K562 (cell line): Measurements from ENCODE around the gene PIK3R1. TPM values are rescaled to one million over a fixed set of nuclear protein-coding genes. Genes with fewer than 3 reads are reported as not detected.

Source experiments
- ARID3A ChIP-seq: IDR thresholded peaks from 2 replicates; pipeline ENCODE4 v1.6.1; 2012; ENCODE audit warnings: low read depth, low read length, improper control_type of control experiment, borderline replicate concordance
- CREBBP ChIP-seq: IDR thresholded peaks from one replicate; pipeline ENCODE4 v1.6.1; 2012; ENCODE audit warnings: low read depth, mild to moderate bottlenecking, control low read depth, inconsistent platforms, low read length
- DEAF1 ChIP-seq: fragments of 450-650 bp; formaldehyde crosslinking; IDR thresholded peaks from 2 replicates; pipeline ENCODE4 v1.4.0; 2020; ENCODE audit warnings: mild to moderate bottlenecking, moderate library complexity
- ETV5 ChIP-seq: sonication (generic); formaldehyde crosslinking; IDR thresholded peaks from 2 replicates; pipeline ENCODE4 v1.4.0; 2020; ENCODE audit warnings: low read depth, mild to moderate bottlenecking, missing genetic modification reagents
- FOXJ2 ChIP-seq: fragments of 200-800 bp; sonication (Bioruptor generic); IDR thresholded peaks from 2 replicates; pipeline ENCODE4 v1.6.1; 2016; ENCODE audit warnings: missing genetic modification characterization, missing compliant biosample characterization
- KLF13 ChIP-seq: fragments of 450-650 bp; IDR thresholded peaks from 2 replicates; pipeline ENCODE4 v1.6.1; 2016; ENCODE audit warnings: missing genetic modification characterization, low read depth, mild to moderate bottlenecking, missing compliant biosample characterization, moderate library complexity, borderline replicate concordance
- MTA1 ChIP-seq: fragments of 450-650 bp; IDR thresholded peaks from 2 replicates; pipeline ENCODE4 v1.6.1; 2017; ENCODE audit warnings: borderline replicate concordance
- MXI1 ChIP-seq: IDR thresholded peaks from 2 replicates; pipeline ENCODE4 v1.6.1; 2011; ENCODE audit warnings: low read depth, mild to moderate bottlenecking, improper control_type of control experiment, low read length
- NR2C2 ChIP-seq, 2 experiments: fragments of 200-800 bp in 1 of 2; sonication (Bioruptor generic) in 1 of 2; sonication (generic) in 1 of 2; formaldehyde crosslinking in 1 of 2; IDR thresholded peaks; 2 replicates each; pipeline versions ENCODE4 v1.6.1 to v1.8.0; 2016 to 2022; ENCODE audit warnings: mild to moderate bottlenecking in 1 of 2, missing compliant biosample characterization in 1 of 2, missing genetic modification characterization in 1 of 2, missing genetic modification reagents in 1 of 2
- PCBP1 ChIP-seq: fragments of 200-400 bp; formaldehyde crosslinking; IDR thresholded peaks from 2 replicates; pipeline ENCODE4 v1.6.1; 2018; ENCODE audit warnings: mild to moderate bottlenecking, low read depth, low read length; ENCODE audit not compliant: poor library complexity, severe bottlenecking
- PHF8 ChIP-seq: fragments of 200-600 bp; sonication (generic); IDR thresholded peaks from 2 replicates; pipeline ENCODE4 v1.6.1; 2012; ENCODE audit warnings: mixed run types, mild to moderate bottlenecking, inconsistent platforms, low read length, moderate library complexity, borderline replicate concordance
- RFX5 ChIP-seq: IDR thresholded peaks from 2 replicates; pipeline ENCODE4 v1.6.1; 2011; ENCODE audit warnings: low read depth, mild to moderate bottlenecking, improper control_type of control experiment, low read length
- SMAD4 ChIP-seq: fragments of 250-450 bp; sonication (Bioruptor Pico); conservative IDR thresholded peaks from 2 replicates; pipeline ENCODE4 v1.8.0; 2021; ENCODE audit warnings: inconsistent platforms, mild to moderate bottlenecking, moderate library complexity
- WHSC1 ChIP-seq: IDR thresholded peaks from one replicate; pipeline ENCODE4 v1.6.1; 2012; ENCODE audit warnings: low read length, control low read depth, inconsistent platforms
- ZNF408 ChIP-seq: fragments of 250-450 bp; sonication (Bioruptor Pico); IDR thresholded peaks from 2 replicates; pipeline ENCODE4 v1.4.0; 2020; ENCODE audit warnings: low read depth, mild to moderate bottlenecking, moderate library complexity
- ZNF57 ChIP-seq: fragments of 450-650 bp; formaldehyde crosslinking; IDR thresholded peaks from 2 replicates; pipeline ENCODE4 v1.4.0; 2020; ENCODE audit warnings: mild to moderate bottlenecking, moderate library complexity
- ZNF79 ChIP-seq: fragments of 250-450 bp; sonication (Bioruptor Pico); IDR thresholded peaks from 2 replicates; pipeline ENCODE4 v1.4.0; 2020; ENCODE audit warnings: low read depth, mild to moderate bottlenecking, moderate library complexity
- ZSCAN29 ChIP-seq: fragments of 450-650 bp; IDR thresholded peaks from 2 replicates; pipeline ENCODE4 v1.6.1; 2017
- polyA plus RNA-seq, 8 experiments: library from polyadenylated mRNA; depleted of rRNA in 4 of 8; stranded (reverse) in 5 of 8; unstranded in 3 of 8; fragments of >200 nt; fragmentation: Nextera tagmentation in 2 of 8; fragmentation: Illumina TruSeq in 1 of 8; extraction: Ambion mirVana in 2 of 8; extraction: Trizol in 1 of 8; gene quantifications; 2 replicates each; pipeline versions ENCODE4 v1.2.1 to v1.2.3, GENCODE V29; 2011 to 2014; ENCODE audit warnings: inconsistent platforms in 1 of 8, missing spikeins in 1 of 8
- total RNA-seq, 7 experiments: library from RNA; depleted of rRNA in 6 of 7; stranded (reverse); fragments of >200 nt in 6 of 7; fragmentation: Illumina TruSeq in 2 of 7; extraction: Trizol in 2 of 7; gene quantifications; 2 replicates each; pipeline versions ENCODE4 v1.2.1 to v1.2.3, GENCODE V29; 2011 to 2021; ENCODE audit warnings: low replicate concordance in 1 of 7
- TF ChIP-seq, protein P1 (sequence below): fragments of 450-650 bp; IDR thresholded peaks from 2 replicates; pipeline ENCODE4 v1.6.1; 2016; ENCODE audit warnings: low read depth, mild to moderate bottlenecking, moderate library complexity
- TF ChIP-seq, protein P2 (sequence below), 2 experiments: fragments of 450-650 bp in 1 of 2; sonication (generic) in 1 of 2; formaldehyde crosslinking; conservative IDR thresholded peaks; 2 replicates each; pipeline versions ENCODE4 v1.4.0 to v1.8.1; 2020 to 2022; ENCODE audit warnings: mild to moderate bottlenecking in 1 of 2, missing genetic modification reagents in 1 of 2
- TF ChIP-seq, protein P3 (sequence below): sonication (generic); formaldehyde crosslinking; IDR thresholded peaks from 2 replicates; pipeline ENCODE4 v1.8.0; 2022; ENCODE audit warnings: missing genetic modification reagents, mild to moderate bottlenecking, borderline replicate concordance

Gene PIK3R1
- total and polyA plus RNA-seq, 9 of the 15 experiments (the other 6 are each of a cell fraction or from before 2014, with no cell fraction given): 1.1 to 9.7 (median 4.8) TPM

DNA sequence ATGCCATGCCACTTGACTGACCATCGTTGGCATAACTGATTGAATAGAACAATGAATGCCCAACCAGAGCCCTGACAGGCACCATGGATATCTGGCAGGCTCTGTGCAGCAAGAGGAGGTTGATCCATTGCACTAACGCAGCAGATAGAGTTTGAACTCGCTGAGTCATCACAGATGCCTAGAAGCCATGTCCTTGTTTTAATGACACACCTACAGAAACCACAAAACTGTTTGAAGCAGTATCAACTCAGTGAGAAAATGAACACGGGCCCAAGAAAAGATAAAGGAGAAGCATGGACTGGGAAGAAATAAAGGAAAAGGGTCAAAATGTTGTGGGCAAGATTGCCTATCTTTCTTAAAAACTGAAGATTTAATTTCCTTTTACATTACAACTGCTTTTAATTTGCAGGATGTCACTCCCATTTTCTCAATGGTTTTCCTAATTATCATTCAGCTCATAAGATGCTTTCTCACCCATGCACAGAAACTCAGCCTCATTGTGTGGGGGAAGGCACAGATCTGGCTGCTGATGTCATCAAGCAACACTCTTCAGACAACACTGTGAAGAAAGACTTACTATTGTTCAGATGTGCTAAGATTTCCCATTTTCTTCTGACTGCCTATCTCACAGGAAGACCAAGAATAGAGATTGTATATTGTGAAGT, 129.0 kb downstream of the PIK3R1 start (continued):
- 0 out of 2 replicates have a peak, but pooled peaks have one; percentile 34 for TF ChIP-seq FOXJ2
- TF ChIP-seq ZNF57: no peak
- no peak for TF ChIP-seq ETV5 (CRISPR knock-in tag)
- no peak for TF ChIP-seq ZNF408 (CRISPR knock-in tag)
- TF ChIP-seq SMAD4 (CRISPR knock-in tag): no peak
- peak; percentile 39; the same call in 1 of the 2 replicates for TF ChIP-seq ARID3A
- no peak for TF ChIP-seq MXI1
- TF ChIP-seq DEAF1 (CRISPR knock-in tag): no peak
- TF ChIP-seq MTA1: no peak
- TF ChIP-seq, protein P1, sequence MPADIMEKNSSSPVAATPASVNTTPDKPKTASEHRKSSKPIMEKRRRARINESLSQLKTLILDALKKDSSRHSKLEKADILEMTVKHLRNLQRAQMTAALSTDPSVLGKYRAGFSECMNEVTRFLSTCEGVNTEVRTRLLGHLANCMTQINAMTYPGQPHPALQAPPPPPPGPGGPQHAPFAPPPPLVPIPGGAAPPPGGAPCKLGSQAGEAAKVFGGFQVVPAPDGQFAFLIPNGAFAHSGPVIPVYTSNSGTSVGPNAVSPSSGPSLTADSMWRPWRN: no peak
- TF ChIP-seq CREBBP: no peak
- TF ChIP-seq ZNF79 (CRISPR knock-in tag): no peak
- TF ChIP-seq NR2C2 (CRISPR knock-in tag; IDR thresholded peaks at IDR 0.05): no peak
- peak; percentile 47 for TF ChIP-seq NR2C2 (tag; IDR thresholded peaks at IDR 0.05)
- TF ChIP-seq WHSC1: no peak
- TF ChIP-seq PHF8: no peak
- no peak for TF ChIP-seq ZSCAN29
- TF ChIP-seq PCBP1: no peak
- TF ChIP-seq, protein P2, sequence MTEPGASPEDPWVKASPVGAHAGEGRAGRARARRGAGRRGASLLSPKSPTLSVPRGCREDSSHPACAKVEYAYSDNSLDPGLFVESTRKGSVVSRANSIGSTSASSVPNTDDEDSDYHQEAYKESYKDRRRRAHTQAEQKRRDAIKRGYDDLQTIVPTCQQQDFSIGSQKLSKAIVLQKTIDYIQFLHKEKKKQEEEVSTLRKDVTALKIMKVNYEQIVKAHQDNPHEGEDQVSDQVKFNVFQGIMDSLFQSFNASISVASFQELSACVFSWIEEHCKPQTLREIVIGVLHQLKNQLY (CRISPR knock-in tag; conservative IDR thresholded peaks at IDR 0.05): no peak
- TF ChIP-seq, protein P3, sequence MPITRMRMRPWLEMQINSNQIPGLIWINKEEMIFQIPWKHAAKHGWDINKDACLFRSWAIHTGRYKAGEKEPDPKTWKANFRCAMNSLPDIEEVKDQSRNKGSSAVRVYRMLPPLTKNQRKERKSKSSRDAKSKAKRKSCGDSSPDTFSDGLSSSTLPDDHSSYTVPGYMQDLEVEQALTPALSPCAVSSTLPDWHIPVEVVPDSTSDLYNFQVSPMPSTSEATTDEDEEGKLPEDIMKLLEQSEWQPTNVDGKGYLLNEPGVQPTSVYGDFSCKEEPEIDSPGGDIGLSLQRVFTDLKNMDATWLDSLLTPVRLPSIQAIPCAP: no peak
- no peak for TF ChIP-seq KLF13 (tag)
- TF ChIP-seq RFX5: no peak
